ENCODE measurements around the gene ARID3A. TPM values are rescaled to one million over a fixed set of nuclear protein-coding genes. Genes with fewer than 3 reads are reported as not detected.

Gene ARID3A
- total RNA-seq, 1 donor from 2014 or later, result 4.8 TPM

GRCh38 chr19:900043-900301, 25.9 kb upstream of the ARID3A start:
- H3K36me3 ChIP-seq, result peaks cover 30% of the 10 kb centered on the region
- no peak overlapping the region for H3K27ac ChIP-seq (replicated peaks)
- intact Hi-C loops (cut with micrococcal nuclease), result no loop called here
- H3K4me3 ChIP-seq, result no peak overlapping the region
- no peaks in the 10 kb centered on the region for H3K27me3 ChIP-seq (ENCODE audit: low read depth)
- H3K9me3 ChIP-seq (replicated peaks), result no peaks in the 10 kb centered on the region
- no peak for TF ChIP-seq CTCF (IDR thresholded peaks at IDR 0.05; ENCODE audit: borderline replicate concordance)
- DNase-seq, result no peak
- no peaks in the 10 kb centered on the region for H3K4me1 ChIP-seq

GRCh38 chr19:900302-901111, 25.3 kb upstream of the ARID3A start:
- no peaks in the 10 kb centered on the region for H3K27me3 ChIP-seq (ENCODE audit: low read depth)
- no peak overlapping the region for H3K4me3 ChIP-seq
- H3K36me3 ChIP-seq, result peaks cover 30% of the 10 kb centered on the region
- DNase-seq, result no peak
- no peak for TF ChIP-seq CTCF (IDR thresholded peaks at IDR 0.05; ENCODE audit: borderline replicate concordance)
- H3K4me1 ChIP-seq, result no peaks in the 10 kb centered on the region
- H3K27ac ChIP-seq (replicated peaks), result no peak overlapping the region
- intact Hi-C loops (cut with micrococcal nuclease), result no loop called here
- H3K9me3 ChIP-seq (replicated peaks), result no peaks in the 10 kb centered on the region

GRCh38 chr19:901216-902092, 24.4 kb upstream of the ARID3A start:
- Histone ChIP-seq H3K9me3 (replicated peaks) (no peaks in the 10 kb centered on the region), H3K4me3 (no peak overlapping the region), H3K4me1 (no peaks in the 10 kb centered on the region), H3K27ac (replicated peaks) (no peak overlapping the region), H3K27me3 (ENCODE audit: low read depth) (no peaks in the 10 kb centered on the region), H3K36me3 (peaks cover 30% of the 10 kb centered on the region)
- intact Hi-C loops (cut with micrococcal nuclease), result no loop called here
- TF ChIP-seq CTCF (IDR thresholded peaks at IDR 0.05; ENCODE audit: borderline replicate concordance), result no peak
- DNase-seq, result no peak

GRCh38 chr19:902093-902370, 23.8 kb upstream of the ARID3A start:
- intact Hi-C loops (cut with micrococcal nuclease), result no loop called here
- Histone ChIP-seq H3K27ac (replicated peaks) (no peak overlapping the region), H3K27me3 (ENCODE audit: low read depth) (no peaks in the 10 kb centered on the region), H3K36me3 (peaks cover 26% of the 10 kb centered on the region), H3K9me3 (replicated peaks) (no peaks in the 10 kb centered on the region), H3K4me3 (no peak overlapping the region), H3K4me1 (no peaks in the 10 kb centered on the region)
- TF ChIP-seq CTCF (IDR thresholded peaks at IDR 0.05; ENCODE audit: borderline replicate concordance), result no peak
- DNase-seq, result no peak

GRCh38 chr19:902446-903226, 23.2 kb upstream of the ARID3A start:
- Histone ChIP-seq H3K9me3 (replicated peaks) (no peaks in the 10 kb centered on the region), H3K4me1 (no peaks in the 10 kb centered on the region), H3K4me3 (no peak overlapping the region), H3K36me3 (peaks cover 20% of the 10 kb centered on the region), H3K27ac (replicated peaks) (no peak overlapping the region), H3K27me3 (ENCODE audit: low read depth) (no peaks in the 10 kb centered on the region)
- TF ChIP-seq CTCF (IDR thresholded peaks at IDR 0.05; ENCODE audit: borderline replicate concordance), result no peak
- no peak for DNase-seq
- intact Hi-C loops (cut with micrococcal nuclease), result no loop called here

All from left ventricle myocardium inferior (tissue), 1 donor.